OCI-LY7 (cell line): ENCODE data around the gene CLDN20. TPM values are rescaled to one million over a fixed set of nuclear protein-coding genes. Genes with fewer than 3 reads are reported as not detected.

Source experiments
- BruUV-seq: library from RNA; stranded (reverse); fragments of 400-500 nt; replicated peaks from 2 replicates; lab custom pipeline; 2021; lab: Mats Ljungman, UMichigan
- CTCF ChIA-PET: fragments of 300-600 bp; sonication (Branson Sonifier 250); formaldehyde crosslinking; loops from one replicate; lab custom pipeline; 2022; ENCODE audit warnings: antibody characterized with exemption; ENCODE audit not compliant: unreplicated experiment; lab: Charles Lee
- POLR2A ChIA-PET: fragments of 300-600 bp; sonication (Branson Sonifier 250); formaldehyde crosslinking; loops from one replicate; lab custom pipeline; 2022; ENCODE audit warnings: antibody characterized with exemption; lab: Charles Lee
- DNase-seq: peaks from one replicate; pipeline ENCODE4 v3.0.0-alpha.2; 2015; ENCODE audit warnings: low spot score
- H2AFZ ChIP-seq: fragments of 200-600 bp; sonication (generic), shearing (Covaris generic); 2 replicates; pipeline ENCODE4 v1.6.1; 2014; ENCODE audit warnings: mild to moderate bottlenecking, antibody characterized with exemption, low read length, moderate library complexity
- H3K27ac ChIP-seq: fragments of 200-600 bp; sonication (generic); 2 replicates; pipeline ENCODE4 v1.5.1; 2014; ENCODE audit warnings: mixed run types, low read depth, mild to moderate bottlenecking, moderate library complexity, low read length, inconsistent platforms; ENCODE audit not compliant: poor library complexity, severe bottlenecking
- H3K36me3 ChIP-seq: fragments of 200-600 bp; sonication (generic); 2 replicates; pipeline ENCODE4 v1.6.1; 2014; ENCODE audit warnings: mild to moderate bottlenecking, antibody characterized with exemption, low read length, moderate library complexity, mixed read lengths; ENCODE audit not compliant: insufficient read depth
- H3K4me1 ChIP-seq: fragments of 200-600 bp; sonication (generic); 2 replicates; pipeline ENCODE4 v1.5.1; 2014; ENCODE audit warnings: mild to moderate bottlenecking, low read length; ENCODE audit not compliant: insufficient read depth, poor library complexity, severe bottlenecking
- H3K4me2 ChIP-seq: fragments of 200-600 bp; sonication (generic); 2 replicates; pipeline ENCODE4 v1.6.1; 2014; ENCODE audit warnings: mild to moderate bottlenecking, low read length
- H3K4me3 ChIP-seq: fragments of 200-600 bp; sonication (generic); 2 replicates; pipeline ENCODE4 v1.5.1; 2014; ENCODE audit warnings: mild to moderate bottlenecking, low read depth, low read length; ENCODE audit not compliant: poor library complexity, severe bottlenecking
- H3K79me2 ChIP-seq: fragments of 200-600 bp; sonication (generic); 2 replicates; pipeline ENCODE4 v1.6.1; 2016; ENCODE audit warnings: low read depth, mild to moderate bottlenecking, low read length, moderate library complexity, mixed read lengths; ENCODE audit not compliant: insufficient read depth
- H3K9me2 ChIP-seq: fragments of 200-600 bp; sonication (generic); 2 replicates; pipeline ENCODE4 v1.6.1; 2016; ENCODE audit warnings: mild to moderate bottlenecking, low read length, mixed read lengths; ENCODE audit not compliant: insufficient read depth
- H3K9me3 ChIP-seq: fragments of 200-600 bp; sonication (generic); 2 replicates; pipeline ENCODE4 v1.6.1; 2014; ENCODE audit warnings: mild to moderate bottlenecking, mixed run types, low read length, mixed read lengths
- H4K20me1 ChIP-seq: fragments of 200-600 bp; sonication (generic); 2 replicates; pipeline ENCODE4 v1.6.1; 2014; ENCODE audit warnings: mild to moderate bottlenecking, antibody characterized with exemption, low read length, moderate library complexity, mixed read lengths; ENCODE audit not compliant: insufficient read depth
- CTCF ChIP-seq: fragments of 200-600 bp; sonication (generic); conservative IDR thresholded peaks from 2 replicates; pipeline ENCODE4 v1.5.1; 2014; ENCODE audit warnings: mild to moderate bottlenecking, antibody characterized with exemption, low read length, moderate library complexity, mixed read lengths
- EZH2phosphoT487 ChIP-seq: fragments of 200-600 bp; sonication (generic); IDR thresholded peaks from 2 replicates; pipeline ENCODE4 v1.6.1; 2018; ENCODE audit warnings: low read depth, borderline replicate concordance, mild to moderate bottlenecking, mixed run types, antibody characterized with exemption, low read length, moderate library complexity, mixed read lengths
- intact Hi-C: fragments of 100-400 bp; cut with micrococcal nuclease; formaldehyde crosslinking; loops from one replicate; pipeline ENCODE4 v1.10.0; 2022; ENCODE audit not compliant: unreplicated experiment
- total RNA-seq, 2 experiments: library from RNA; depleted of rRNA in 1 of 2; stranded (reverse); fragments of >200 nt in 1 of 2; shearing (Covaris generic) in 1 of 2; gene quantifications; 2 replicates each; pipeline ENCODE4 v1.2.3, GENCODE V29; 2014 to 2022

CLDN20 gene
- total RNA-seq, 2 experiments from 2014 or later: not detected

- Histone ChIP-seq H3K27ac (no peak overlapping the region), H3K9me2 (no peaks in the 10 kb centered on the region; the same call in 1 of the 2 replicates), H3K4me3 (no peak overlapping the region), H3K79me2 (peaks cover 6% of the 10 kb centered on the region; the same call in 1 of the 2 replicates), H3K4me2 (no peak overlapping the region), H3K9me3 (no peaks in the 10 kb centered on the region), H4K20me1 (no peaks in the 10 kb centered on the region), H3K4me1 (no peaks in the 10 kb centered on the region), H3K36me3 (peaks cover 81% of the 10 kb centered on the region), H2AFZ (no peak overlapping the region)
- ChIA-PET POLR2A (interaction anchor here (1.9 kb wide), 1 partner anchor 12 kb away, joined by 4 read pairs; no protein-coding TSS in a partner anchor), CTCF (no interaction called here)
- BruUV-seq: no TSS peak
- intact Hi-C loops: no loop called here
- DNase-seq: no peak
- no peak for TF ChIP-seq CTCF
- TF ChIP-seq EZH2phosphoT487: no peak
Observed at GRCh38 chr6:155303361-155303870, 39.6 kb downstream of the CLDN20 start.

- Histone ChIP-seq H3K4me2 (no peak overlapping the region), H3K79me2 (peaks cover 13% of the 10 kb centered on the region; the same call in 1 of the 2 replicates), H3K9me2 (no peaks in the 10 kb centered on the region; the same call in 1 of the 2 replicates), H4K20me1 (no peaks in the 10 kb centered on the region), H3K36me3 (peaks cover 88% of the 10 kb centered on the region), H3K9me3 (no peaks in the 10 kb centered on the region), H3K4me1 (peaks cover 6% of the 10 kb centered on the region), H2AFZ (no peak overlapping the region), H3K4me3 (no peak overlapping the region), H3K27ac (no peak overlapping the region)
- DNase-seq: no peak
- no TSS peak for BruUV-seq
- intact Hi-C loops: no loop called here
- ChIA-PET POLR2A (interaction anchor here (0.5 to 2.2 kb wide), 4 partner anchors 8 to 45 kb away, joined by 3 to 11 read pairs (median 6); no protein-coding TSS in a partner anchor), CTCF (no interaction called here)
- TF ChIP-seq EZH2phosphoT487 (no peak), CTCF (no peak)
Observed at GRCh38 chr6:155306958-155307357, 43.1 kb downstream of the CLDN20 start.

- DNase-seq: no peak
- no peak for TF ChIP-seq CTCF
- Histone ChIP-seq H3K9me2 (no peaks in the 10 kb centered on the region), H3K4me1 (peaks cover 15% of the 10 kb centered on the region), H2AFZ (no peak overlapping the region), H3K4me3 (no peak overlapping the region), H4K20me1 (no peaks in the 10 kb centered on the region), H3K4me2 (no peak overlapping the region), H3K36me3 (peaks cover 75% of the 10 kb centered on the region), H3K9me3 (no peaks in the 10 kb centered on the region), H3K27ac (no peak overlapping the region), H3K79me2 (peaks cover 34% of the 10 kb centered on the region; the same call in 1 of the 2 replicates)
- no TSS peak for BruUV-seq
- intact Hi-C loops: no loop called here
- POLR2A ChIA-PET: interaction anchor here (0.6 to 2.2 kb wide), 2 partner anchors 10 to 623 kb away, joined by 4 to 11 read pairs; no protein-coding TSS in a partner anchor
- CTCF ChIA-PET: no interaction called here
Observed at GRCh38 chr6:155309150-155309549, 45.3 kb downstream of the CLDN20 start.
